HG03045 (cell line): ENCODE measurements around the gene PCDH15.
"Not testable (repeated sequence)": the region's sequence is repeated elsewhere in the genome, so short reads cannot be mapped to it uniquely, and the experiment has no call there.

Experiments
- ATAC-seq: cut with Tn5 transposase; IDR thresholded peaks from one replicate; pipeline ENCODE4 v1.9.1; 2021; ENCODE audit warnings: mild to moderate bottlenecking, moderate library complexity; ENCODE audit not compliant: unreplicated experiment

Gene PCDH15

DNA sequence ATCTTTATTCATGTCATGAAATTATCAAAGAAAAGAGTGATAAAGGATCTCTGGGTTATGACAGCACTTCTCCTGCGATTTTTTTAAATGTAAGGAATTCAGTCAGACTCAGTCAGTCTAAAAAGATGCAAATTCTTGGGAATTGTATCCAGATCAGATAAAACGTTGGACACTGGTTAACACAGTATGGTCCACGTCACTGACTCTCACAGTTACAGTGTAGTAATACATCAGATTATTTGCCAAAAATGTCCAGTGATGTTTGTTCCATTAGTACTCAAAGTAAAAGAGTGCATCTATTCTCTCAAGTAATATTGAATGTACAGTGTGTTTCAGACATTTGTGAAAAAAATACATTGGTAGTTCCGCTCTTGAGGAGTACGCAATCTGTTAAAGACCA is 224.5 kb downstream of the PCDH15 start:
- no peak for ATAC-seq

DNA sequence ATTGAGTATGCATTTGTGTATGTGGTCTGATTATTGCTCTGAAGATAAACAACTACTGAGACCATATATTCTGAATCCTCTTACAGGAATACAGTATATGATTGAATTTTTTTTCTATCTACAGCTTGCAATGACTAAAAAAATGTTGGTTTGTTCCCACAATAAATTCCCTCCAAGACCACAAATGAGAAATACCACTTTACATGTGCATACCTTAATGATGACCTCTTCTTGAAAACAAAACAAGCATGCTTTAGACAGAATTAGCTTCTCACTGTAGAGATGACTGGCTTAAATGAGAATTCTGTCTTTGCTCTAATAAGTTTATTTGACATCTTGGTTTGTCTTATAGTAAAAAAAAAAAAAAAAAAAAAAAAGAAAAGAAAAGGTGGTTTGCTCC is 241.5 kb downstream of the PCDH15 start:
- ATAC-seq: no peak

DNA sequence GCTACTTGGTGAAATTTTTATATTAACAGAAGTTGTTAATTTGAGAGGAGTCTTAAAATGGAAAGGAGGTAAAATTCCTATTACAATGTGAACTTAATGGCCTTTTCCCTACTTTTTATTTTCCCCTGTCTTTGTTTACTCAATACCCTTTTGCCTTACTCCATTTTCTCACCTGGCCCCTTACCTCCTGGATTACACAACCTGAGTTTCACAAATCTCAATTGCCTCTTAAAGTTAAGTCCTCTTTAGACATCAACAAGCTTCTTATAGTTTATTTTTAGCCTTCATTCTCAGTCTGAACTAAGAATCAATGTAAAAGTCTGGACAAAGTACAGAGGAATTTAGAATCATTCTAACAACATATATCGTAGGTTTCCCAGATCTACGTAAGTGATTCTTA is 247.0 kb downstream of the PCDH15 start:
- ATAC-seq: no peak

DNA sequence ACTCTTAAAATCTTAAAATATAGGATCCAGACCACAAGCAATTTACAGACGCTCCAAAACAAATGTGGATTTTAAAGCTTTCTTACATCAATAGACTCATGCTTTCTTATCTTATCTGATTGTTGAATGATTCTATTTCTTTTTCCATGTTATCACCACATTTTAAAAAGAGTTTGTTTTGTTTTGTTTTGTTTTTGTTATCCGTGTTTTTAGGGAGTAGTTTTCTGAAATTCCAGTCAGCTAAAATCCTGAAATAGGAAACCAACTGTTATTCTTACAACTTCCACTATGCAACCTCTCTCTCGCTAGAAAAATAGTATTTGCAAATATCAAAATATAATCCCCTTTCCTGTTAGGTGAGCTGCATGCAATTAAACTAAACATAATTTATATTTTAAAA is 251.0 kb downstream of the PCDH15 start:
- no peak for ATAC-seq

DNA sequence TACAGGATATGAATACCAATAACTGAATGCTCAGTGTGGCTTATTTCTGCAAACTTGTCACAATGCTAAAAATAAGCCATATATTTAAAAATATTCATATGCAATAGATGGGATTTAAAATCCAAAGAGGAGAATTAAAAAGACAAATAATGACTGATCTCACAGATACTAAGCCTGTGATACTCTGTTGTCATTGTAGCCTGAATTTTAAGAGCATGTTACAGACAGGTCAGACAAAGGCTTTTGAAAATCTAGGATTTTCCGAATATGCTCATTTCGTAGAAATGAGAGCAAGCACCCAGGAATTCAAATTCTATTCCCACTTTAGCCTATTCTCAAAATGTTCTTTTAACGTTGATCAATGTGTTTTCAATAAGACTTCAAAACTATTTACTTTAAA is 269.7 kb downstream of the PCDH15 start:
- ATAC-seq: no peak

DNA sequence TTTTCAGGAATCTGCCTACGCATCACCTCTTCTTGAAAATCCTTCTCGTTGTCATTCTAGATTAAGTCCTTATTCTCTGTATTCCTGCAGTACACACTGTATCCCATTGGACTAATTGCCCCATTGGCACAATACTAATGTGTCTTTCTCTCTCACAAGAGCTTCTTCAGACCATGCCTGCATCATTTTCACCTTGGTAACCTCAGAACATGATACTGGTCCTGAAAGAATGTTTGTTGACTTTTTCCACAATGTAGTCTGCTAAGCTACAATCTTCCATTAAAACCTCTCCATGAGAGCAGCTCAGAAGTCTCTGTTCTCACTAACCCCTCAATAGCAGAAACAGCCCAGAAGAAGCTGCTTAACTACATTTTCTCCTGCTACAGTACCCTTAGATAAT is 270.7 kb downstream of the PCDH15 start:
- ATAC-seq: no peak

DNA sequence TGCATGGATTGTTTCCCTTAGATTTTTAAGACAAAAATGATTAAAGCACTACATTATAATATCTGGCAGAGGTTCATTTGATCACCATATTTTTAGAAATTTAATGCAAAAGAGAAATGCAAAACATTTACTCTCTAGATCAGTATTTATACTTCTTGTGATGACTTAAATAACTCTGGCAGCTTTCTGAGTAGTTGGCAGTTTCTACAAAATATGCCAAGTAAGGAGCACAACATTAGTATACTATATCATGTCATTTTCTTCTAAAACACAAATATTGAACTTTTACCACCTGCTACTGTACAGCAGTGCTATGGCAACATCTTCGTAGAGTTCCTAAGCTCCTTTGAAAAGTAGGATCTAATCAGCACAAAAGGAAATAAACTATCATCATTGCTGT is 275.2 kb downstream of the PCDH15 start:
- no peak for ATAC-seq

DNA sequence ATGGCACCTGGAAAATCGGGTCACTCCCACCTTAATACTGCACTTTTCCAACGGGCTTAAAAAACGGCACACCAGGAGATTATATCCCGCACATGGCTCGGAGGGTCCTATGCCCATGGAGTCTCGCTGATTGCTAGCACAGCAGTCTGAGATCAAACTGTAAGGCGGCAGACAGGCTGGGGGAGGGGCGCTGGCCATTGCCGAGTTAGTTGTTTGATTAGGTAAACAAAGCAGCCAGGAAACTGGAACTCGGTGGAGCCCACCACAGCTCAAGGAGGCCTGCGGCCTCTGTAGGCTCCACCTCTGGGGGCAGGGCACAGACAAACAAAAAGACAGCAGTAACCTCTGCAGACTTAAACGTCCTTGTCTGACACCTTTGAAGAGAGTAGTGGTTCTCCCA is 285.8 kb downstream of the PCDH15 start:
- not testable (repeated sequence) for ATAC-seq

DNA sequence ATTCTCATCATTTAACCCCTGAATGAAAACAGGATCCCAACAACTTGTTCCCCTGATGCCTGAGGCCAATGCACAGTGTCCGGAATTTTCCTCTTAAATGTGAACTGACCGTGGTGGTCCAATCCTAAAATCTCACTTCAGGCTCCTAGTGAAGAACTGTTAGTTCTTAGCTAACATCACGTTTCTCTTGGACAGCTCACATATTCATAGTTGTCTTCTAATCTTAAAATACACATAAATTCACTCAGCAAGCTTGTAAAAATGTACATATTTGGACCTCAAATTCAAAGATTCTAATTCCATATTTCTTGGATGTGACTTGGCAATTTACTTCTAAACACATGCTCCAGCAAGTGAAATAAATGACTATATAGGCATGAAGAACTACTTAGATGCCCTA is 297.2 kb downstream of the PCDH15 start:
- ATAC-seq: no peak

DNA sequence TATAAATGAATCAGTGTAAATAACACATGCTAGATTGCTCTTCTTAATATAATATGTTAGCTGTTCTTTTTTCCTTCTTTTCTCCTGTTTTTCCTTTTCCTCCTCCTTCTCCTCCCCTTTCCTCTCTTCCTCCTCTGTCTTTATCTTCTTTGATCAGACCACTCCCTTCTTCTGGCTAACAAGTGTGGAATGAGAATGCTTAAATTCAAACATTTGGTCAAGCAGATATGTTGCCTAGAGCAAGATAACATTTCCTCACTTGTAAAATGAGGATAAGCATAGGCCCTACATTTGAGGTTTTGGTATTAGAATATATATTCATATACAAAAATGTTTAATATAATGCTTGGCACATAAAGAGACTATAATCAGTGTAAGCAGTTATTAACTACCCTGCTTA is 299.1 kb downstream of the PCDH15 start:
- ATAC-seq: no peak

DNA sequence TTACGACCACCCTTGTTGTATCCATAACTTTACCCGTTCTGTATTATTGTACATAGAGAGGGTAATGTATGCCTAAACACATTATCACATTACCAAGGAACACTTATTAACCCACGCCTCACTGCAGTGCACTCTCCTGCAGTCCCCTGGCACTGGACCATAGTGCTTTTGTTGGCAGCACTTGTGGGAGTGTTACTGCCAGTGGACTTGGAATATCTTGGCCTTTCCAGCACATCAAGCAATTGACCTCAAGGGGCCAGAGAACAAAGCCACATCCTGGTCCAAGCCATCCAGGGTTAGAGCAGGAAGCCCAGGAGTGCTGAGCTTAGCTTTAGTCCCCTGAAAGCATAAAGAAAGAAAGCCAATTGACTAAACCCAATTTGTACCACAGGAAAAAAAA is 304.2 kb downstream of the PCDH15 start:
- ATAC-seq: no peak

DNA sequence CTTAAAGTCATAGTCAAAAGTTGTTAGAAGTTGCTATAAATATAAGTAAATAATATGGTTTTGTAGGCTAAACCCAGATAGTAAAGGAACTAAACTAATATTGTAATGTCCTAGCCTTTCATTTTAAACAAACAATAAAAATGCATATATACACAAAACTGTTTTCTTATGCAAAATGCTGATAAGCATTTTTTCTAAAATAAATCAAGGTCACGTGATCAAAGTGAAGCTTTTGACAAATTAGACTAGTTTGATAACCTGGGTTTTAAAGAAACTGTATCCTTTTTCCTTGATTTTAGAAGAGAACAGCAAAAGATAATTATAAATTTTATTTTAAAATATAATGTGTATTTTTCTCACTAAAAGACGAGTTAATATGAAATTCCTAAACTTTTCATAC is 313.3 kb downstream of the PCDH15 start:
- ATAC-seq: no peak

DNA sequence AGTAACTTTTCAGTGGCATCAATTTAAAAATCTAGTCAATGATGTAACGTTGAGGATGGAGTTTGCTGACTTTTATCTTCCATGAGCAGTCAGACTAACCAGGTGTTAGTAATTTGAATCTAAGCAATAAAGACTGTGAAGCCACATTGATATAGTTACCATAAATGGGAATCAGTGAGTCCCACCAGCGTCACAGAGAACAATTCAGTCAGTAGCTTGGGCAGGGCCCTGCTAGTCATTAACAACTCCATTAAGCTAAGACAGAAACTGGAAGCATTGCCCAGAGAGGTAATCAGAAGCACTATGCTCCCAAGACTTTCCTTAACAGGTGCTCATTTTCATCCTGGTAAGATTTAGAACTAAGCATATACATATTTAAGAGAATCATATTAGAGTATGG is 315.1 kb downstream of the PCDH15 start:
- no peak for ATAC-seq

DNA sequence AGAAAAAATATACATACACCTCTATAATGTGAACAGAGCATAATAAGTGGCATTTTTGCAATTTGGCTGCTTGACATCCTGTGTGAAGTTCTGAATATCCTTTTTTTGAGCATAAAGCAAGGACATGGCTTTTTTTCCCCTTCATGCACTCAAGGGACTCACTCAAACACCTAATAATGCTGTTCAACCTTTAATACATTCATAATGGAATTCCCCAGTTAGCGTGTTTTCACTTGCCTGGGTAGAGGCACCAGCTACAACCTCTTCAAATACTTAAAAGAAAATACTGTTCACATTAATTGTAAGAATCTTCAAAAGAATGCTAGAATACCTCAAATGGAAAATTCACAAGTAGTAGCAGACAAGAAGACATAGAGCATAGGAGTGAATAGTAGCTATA is 316.8 kb downstream of the PCDH15 start:
- ATAC-seq: no peak

DNA sequence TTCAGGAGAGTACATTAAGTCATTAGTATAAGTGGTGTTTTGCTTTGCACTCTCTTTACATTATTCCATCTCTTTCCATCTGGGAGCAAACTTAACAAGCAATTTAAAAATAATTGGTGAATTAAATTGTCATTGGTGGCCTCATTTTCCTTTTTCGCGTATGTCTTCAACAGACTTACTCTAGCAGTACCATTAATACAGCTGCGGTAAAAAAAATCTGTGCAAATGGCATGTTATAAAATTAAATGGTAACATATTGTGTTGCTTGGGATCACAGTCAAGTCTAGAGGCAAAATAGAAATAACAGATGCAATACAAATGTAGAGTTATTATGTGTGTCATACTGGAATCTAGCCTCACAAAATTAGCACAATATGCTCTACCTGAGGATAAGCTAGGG is 322.4 kb downstream of the PCDH15 start:
- no peak for ATAC-seq

DNA sequence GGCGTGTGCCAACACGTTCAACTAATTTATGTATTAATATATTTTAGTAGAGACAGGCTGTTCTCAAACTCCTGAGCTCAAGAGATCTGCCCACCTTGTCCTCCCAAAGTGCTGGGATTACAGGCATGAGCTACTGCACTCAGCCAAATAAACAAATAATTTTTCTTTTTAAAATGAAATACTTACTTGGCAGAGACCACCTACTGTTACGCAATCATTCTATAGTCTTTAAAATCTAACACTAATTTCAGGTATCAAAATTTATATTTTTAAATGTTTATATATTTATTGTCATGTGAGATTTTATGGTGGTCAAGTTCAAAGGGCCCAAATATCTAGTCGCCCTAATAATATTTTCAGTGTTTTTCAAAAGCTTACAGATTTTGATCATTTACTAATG is 323.3 kb downstream of the PCDH15 start:
- no peak for ATAC-seq

DNA sequence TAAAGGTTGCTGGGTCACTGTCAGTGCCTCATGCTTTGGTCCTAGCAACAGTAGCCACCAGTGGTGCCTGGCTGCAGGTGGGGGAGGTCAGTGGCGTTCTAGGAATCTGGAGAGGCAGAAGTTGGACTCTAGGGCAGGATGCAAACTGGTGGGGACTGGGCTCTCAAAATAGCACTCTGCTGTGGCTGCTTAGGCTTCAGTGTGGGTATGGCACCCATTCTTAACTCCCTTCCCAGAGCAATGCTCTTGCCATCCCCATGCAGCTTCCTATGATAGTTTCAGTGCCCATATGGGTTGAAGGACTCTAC is 330.8 kb downstream of the PCDH15 start:
- no peak for ATAC-seq

DNA sequence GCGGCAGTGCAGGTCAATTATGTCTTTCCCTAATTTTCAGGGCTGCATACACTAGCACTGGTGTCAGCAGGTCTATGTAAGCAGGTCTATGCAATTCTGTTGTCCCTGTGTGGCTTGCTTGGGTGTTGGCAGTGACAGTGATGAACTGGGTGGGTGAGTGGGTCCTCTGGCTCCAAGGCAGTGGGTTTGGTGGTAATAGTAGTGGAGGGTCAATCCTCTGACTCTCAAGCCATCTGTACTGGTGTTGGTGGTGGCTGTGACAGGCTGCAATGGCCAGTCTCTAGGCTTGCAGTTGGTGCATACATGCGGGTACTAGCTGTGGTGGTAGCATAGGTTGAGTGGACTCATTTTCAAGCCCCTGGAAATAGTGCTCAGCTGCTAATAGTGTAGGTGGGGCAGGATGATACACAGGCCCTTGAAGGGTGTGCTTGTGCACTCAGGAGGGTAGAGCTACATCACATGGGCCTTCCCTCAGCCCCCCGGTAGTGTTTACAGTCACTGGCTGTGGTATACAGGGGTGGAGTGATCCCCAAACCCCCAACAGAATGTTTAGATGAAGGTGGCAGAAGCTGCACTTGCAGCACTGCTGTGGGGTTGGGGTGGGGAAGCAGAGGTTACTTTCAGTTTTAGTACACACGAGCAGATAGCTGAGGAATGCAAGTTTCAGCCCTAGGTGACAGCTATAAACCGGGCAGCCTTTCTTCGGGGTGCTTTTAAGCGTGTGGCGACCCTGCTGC is 331.3 kb downstream of the PCDH15 start:
- no peak for ATAC-seq

DNA sequence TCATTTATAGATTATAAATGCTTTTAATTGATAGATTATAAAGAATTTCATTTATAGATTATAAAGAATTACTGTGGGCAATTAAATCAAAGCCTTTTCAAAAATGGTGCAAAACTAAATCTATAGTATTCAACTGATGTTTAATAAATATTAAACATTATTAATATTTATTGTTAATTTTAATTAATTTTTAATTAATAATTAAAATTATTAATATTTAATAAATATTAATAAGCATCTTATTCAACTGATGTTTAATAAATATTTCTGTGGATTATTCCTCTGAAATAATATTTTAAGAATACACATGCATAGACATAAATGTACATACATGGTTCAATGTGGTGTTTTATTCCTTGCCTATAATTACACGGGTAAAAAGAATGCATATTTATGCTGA is 346.8 kb downstream of the PCDH15 start:
- no peak for ATAC-seq

DNA sequence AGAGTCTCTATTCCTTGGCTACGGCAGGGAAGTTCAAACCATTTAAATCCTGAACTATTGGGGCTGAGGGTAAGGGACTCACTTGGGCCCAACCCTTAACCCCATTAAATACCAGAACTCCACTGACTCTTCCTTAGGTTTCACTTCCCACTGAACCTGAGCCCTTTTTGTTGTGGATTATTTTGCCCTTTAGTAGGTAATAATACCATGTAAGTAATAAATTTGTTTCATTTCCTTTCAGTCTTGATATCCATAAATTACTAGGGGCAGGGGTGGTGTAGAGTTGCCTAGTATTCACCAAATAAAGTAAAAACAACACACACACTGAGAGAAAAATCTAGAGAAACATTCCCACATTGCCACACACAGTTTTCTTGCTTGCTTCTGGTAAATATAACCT is 352.0 kb downstream of the PCDH15 start:
- no peak for ATAC-seq

DNA sequence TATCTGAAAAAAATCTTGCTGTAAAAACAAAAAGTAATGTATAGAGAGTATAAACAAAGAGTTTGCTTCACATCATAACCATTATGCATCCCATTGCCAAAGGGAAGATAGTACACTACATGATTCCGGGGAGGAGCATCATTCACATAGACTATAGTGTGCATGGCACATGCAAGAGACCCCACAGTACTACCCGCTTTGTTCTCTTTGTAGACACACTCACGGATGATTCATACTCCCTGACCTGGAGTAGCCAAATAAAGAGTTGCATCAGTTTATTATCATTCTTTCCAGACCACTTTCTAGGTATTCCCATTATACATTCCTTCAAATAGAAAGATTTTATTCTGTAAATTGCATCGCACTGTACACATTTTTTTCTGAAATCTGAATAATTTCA is 356.9 kb downstream of the PCDH15 start:
- no peak for ATAC-seq

DNA sequence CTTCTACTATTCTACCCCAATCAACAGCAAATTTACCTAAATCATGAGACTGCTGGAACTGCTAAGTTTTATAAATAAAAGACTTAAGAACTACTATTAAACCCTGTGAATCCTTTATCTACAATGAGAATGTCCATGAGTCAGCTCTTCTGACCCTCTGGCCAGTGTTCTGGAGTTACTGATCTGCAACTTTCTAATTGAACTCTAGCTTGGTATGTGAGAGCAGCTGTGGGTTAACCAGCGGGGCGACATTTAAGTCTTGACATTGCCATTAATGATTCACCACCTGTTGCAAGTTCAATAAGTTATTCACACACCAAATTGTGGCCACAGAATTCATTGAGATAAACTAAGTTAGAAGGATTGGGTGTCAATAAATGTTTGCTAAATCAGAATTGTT is 359.8 kb downstream of the PCDH15 start:
- ATAC-seq: no peak

DNA sequence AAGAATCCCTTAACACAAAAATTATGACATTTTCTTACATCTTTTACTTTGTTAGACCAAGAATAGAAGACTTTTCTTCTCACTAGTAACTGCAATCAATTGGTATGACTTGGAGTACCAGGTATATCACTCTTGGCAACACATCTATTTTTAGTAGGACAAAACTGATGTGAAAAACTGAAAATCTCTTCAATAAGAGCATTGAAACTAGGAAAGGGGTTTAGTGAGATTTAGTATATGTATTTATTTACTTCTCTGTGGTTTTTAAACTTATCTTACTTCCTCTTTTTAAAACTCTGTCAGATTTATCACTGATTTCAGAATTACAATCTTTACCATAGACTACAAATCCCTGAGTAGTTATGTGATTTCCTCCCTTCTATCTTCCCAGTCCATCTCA is 366.2 kb downstream of the PCDH15 start:
- ATAC-seq: no peak

DNA sequence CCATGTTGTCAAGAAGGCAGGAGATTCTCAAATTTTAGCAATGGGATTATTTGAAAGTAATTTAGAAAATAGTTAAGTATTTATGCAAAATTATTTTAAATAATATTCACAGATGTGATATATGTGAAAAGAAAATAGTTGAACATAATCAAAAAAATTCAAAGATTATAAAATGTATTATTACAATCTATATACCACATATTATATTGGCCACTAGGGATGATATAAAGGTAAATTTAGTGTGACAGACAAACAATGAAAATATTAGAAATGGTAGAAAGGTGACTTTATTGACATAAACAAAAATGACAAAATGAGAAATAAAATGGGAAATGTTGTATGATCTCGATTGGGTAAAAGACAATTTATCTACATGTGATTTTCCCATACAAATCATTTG is 385.5 kb downstream of the PCDH15 start:
- no peak for ATAC-seq
